Suprapubic skin (tissue), 4 donors: ENCODE measurements around the gene CTNNBL1. TPM values are rescaled to one million over a fixed set of nuclear protein-coding genes. Genes with fewer than 3 reads are reported as not detected.
"Not testable (repeated sequence)": the region's sequence is repeated elsewhere in the genome, so short reads cannot be mapped to it uniquely, and the experiment has no call there.

Experiments
- DNase-seq, 2 donors: peaks; one replicate each; pipeline ENCODE4 v3.0.0-alpha.2; 2019; ENCODE audit warnings: low spot score in 2 of 2
- H3K27ac ChIP-seq: fragments of 200-600 bp; sonication (generic); one replicate; pipeline ENCODE4 v1.5.1; 2019
- H3K27me3 ChIP-seq: fragments of 200-600 bp; sonication (generic); one replicate; pipeline ENCODE4 v1.5.1; 2019
- H3K36me3 ChIP-seq: fragments of 200-600 bp; sonication (generic); one replicate; pipeline ENCODE4 v1.5.1; 2019
- H3K4me1 ChIP-seq: fragments of 200-600 bp; sonication (generic); one replicate; pipeline ENCODE4 v1.5.1; 2019
- H3K4me3 ChIP-seq: fragments of 200-600 bp; sonication (generic); one replicate; pipeline ENCODE4 v1.5.1; 2019; ENCODE audit warnings: mild to moderate bottlenecking
- H3K9me3 ChIP-seq: fragments of 200-600 bp; sonication (generic); one replicate; pipeline ENCODE4 v1.5.1; 2019
- CTCF ChIP-seq, 2 donors: fragments of 200-600 bp in 1 of 2; fragments of 450-650 bp in 1 of 2; sonication (generic) in 1 of 2; IDR thresholded peaks; one replicate each; pipeline ENCODE4 v1.5.1; 2016 to 2019; ENCODE audit warnings: antibody characterized with exemption in 2 of 2, mild to moderate bottlenecking in 1 of 2, moderate library complexity in 1 of 2
- EP300 ChIP-seq: sonication (generic); formaldehyde crosslinking; IDR thresholded peaks from one replicate; pipeline ENCODE4 v1.6.1; 2017; ENCODE audit warnings: antibody characterized with exemption
- POLR2A ChIP-seq, 2 donors: fragments of 450-650 bp; IDR thresholded peaks; one replicate each; pipeline ENCODE4 v1.6.1; 2017; ENCODE audit warnings: antibody characterized with exemption in 2 of 2, mild to moderate bottlenecking in 2 of 2, moderate library complexity in 2 of 2
- POLR2AphosphoS5 ChIP-seq, 3 donors: sonication (generic); formaldehyde crosslinking; IDR thresholded peaks; one replicate each; pipeline ENCODE4 v1.6.1; 2017; ENCODE audit warnings: antibody characterized with exemption in 3 of 3
- WGBS: methylation state at CpG from one replicate; pipeline ENCODE4 v1.1.5; 2018; 5-methylcytosine and 5-hydroxymethylcytosine counted together
- total RNA-seq, 4 donors: library from RNA; depleted of rRNA; stranded (reverse); fragments of >200 nt; gene quantifications; one replicate each; pipeline ENCODE4 v1.1.0, GENCODE V29; 2016

Gene CTNNBL1
- total RNA-seq, 4 donors from 2014 or later, result 17.2 to 27.4 (median 26.1) TPM

GRCh38 chr20:37850724-37851355 is 157.0 kb downstream of the CTNNBL1 start:
- Histone ChIP-seq H3K4me3 (no peak overlapping the region), H3K27ac (no peak overlapping the region), H3K4me1 (no peaks in the 10 kb centered on the region), H3K9me3 (no peaks in the 10 kb centered on the region), H3K27me3 (no peaks in the 10 kb centered on the region), H3K36me3 (peaks cover 68% of the 10 kb centered on the region)
- TF ChIP-seq POLR2A (IDR thresholded peaks at IDR 0.05) (no peak), CTCF (IDR thresholded peaks at IDR 0.05) (no peak), EP300 (no peak), POLR2AphosphoS5 (IDR thresholded peaks at IDR 0.05) (no peak)
- DNase-seq, result no peak
- 77% methylated on average over 10 of the region's 10 CpGs for WGBS

- 89% methylated on average over 6 of the region's 6 CpGs for WGBS
- Histone ChIP-seq H3K36me3 (peaks cover 59% of the 10 kb centered on the region), H3K4me3 (no peak overlapping the region), H3K4me1 (no peaks in the 10 kb centered on the region), H3K9me3 (no peaks in the 10 kb centered on the region), H3K27ac (no peak overlapping the region), H3K27me3 (no peaks in the 10 kb centered on the region)
- no peak for TF ChIP-seq CTCF (IDR thresholded peaks at IDR 0.05)
- TF ChIP-seq POLR2A (IDR thresholded peaks at IDR 0.05), result no peak
- TF ChIP-seq EP300, result no peak
- TF ChIP-seq POLR2AphosphoS5 (IDR thresholded peaks at IDR 0.05), result no peak
- DNase-seq, result no peak
These were observed 158.8 kb downstream of the CTNNBL1 start for GRCh38 chr20:37852666-37853065.

GRCh38 chr20:37853823-37854375 is 160.1 kb downstream of the CTNNBL1 start:
- no peaks in the 10 kb centered on the region for H3K9me3 ChIP-seq
- WGBS, result 93% methylated on average over 2 of the region's 2 CpGs
- no peak for DNase-seq
- H3K4me1 ChIP-seq, result no peaks in the 10 kb centered on the region
- H3K4me3 ChIP-seq, result no peak overlapping the region
- H3K36me3 ChIP-seq, result peaks cover 52% of the 10 kb centered on the region
- TF ChIP-seq EP300, result no peak
- no peak for TF ChIP-seq POLR2A (IDR thresholded peaks at IDR 0.05)
- no peak for TF ChIP-seq POLR2AphosphoS5 (IDR thresholded peaks at IDR 0.05)
- TF ChIP-seq CTCF (IDR thresholded peaks at IDR 0.05), result no peak
- H3K27me3 ChIP-seq, result no peaks in the 10 kb centered on the region
- H3K27ac ChIP-seq, result no peak overlapping the region

- DNase-seq, H3K27ac ChIP-seq, H3K27me3 ChIP-seq, H3K9me3 ChIP-seq, H3K4me3 ChIP-seq, H3K4me1 ChIP-seq: not testable (repeated sequence)
- peaks cover 56% of the 10 kb centered on the region for H3K36me3 ChIP-seq
- WGBS, result 94% methylated on average over 5 of the region's 5 CpGs
These were observed 162.2 kb downstream of the CTNNBL1 start for GRCh38 chr20:37856034-37856433.

GRCh38 chr20:37856932-37857660 is 163.3 kb downstream of the CTNNBL1 start:
- no peaks in the 10 kb centered on the region for H3K9me3 ChIP-seq

More at GRCh38 chr20:37856932-37857660, 163.3 kb downstream of the CTNNBL1 start:
- DNase-seq, result no peak
- WGBS, result 80% methylated on average over 10 of the region's 10 CpGs
- no peak overlapping the region for H3K27ac ChIP-seq
- TF ChIP-seq CTCF (IDR thresholded peaks at IDR 0.05), result no peak
- no peak for TF ChIP-seq POLR2AphosphoS5 (IDR thresholded peaks at IDR 0.05)
- TF ChIP-seq POLR2A (IDR thresholded peaks at IDR 0.05), result no peak
- no peak for TF ChIP-seq EP300
- H3K27me3 ChIP-seq, result no peaks in the 10 kb centered on the region
- H3K4me3 ChIP-seq, result no peak overlapping the region
- peaks cover 61% of the 10 kb centered on the region for H3K36me3 ChIP-seq
- H3K4me1 ChIP-seq, result no peaks in the 10 kb centered on the region
